ENCODE measurements around the gene ALKBH7.

Gene ALKBH7

GRCh38 chr19:6381030-6381750 is 8.6 kb downstream of the ALKBH7 start:
- Histone ChIP-seq H3K4me3 (IDR thresholded peaks at IDR 0.05; ENCODE audit: insufficient read depth, low read depth, low read length) (no peak overlapping the region), H3K9ac (no peak overlapping the region), H3K27me3 (ENCODE audit: insufficient read depth, low read depth) (no peaks in the 10 kb centered on the region), H4K20me1 (ENCODE audit: insufficient read depth) (no peaks in the 10 kb centered on the region), H3K27ac (no peak overlapping the region), H3K36me3 (ENCODE audit: insufficient read depth) (no peaks in the 10 kb centered on the region; the same call in 1 of the 2 replicates), H3K4me2 (no peak overlapping the region), H2AFZ (ENCODE audit: low read depth) (no peak overlapping the region), H3K4me1 (ENCODE audit: low read depth, poor library complexity, severe bottlenecking) (peaks cover 3% of the 10 kb centered on the region), H3K79me2 (ENCODE audit: insufficient read depth, low read depth) (no peaks in the 10 kb centered on the region)
- no peak for TF ChIP-seq CTCF (conservative IDR thresholded peaks at IDR 0.05; ENCODE audit: low read depth, low read length)

- H3K9ac ChIP-seq: no peak overlapping the region
- no peaks in the 10 kb centered on the region for H3K79me2 ChIP-seq (ENCODE audit: insufficient read depth, low read depth)
- H3K27me3 ChIP-seq (ENCODE audit: insufficient read depth, low read depth): no peaks in the 10 kb centered on the region
- no peak overlapping the region for H3K27ac ChIP-seq
- H3K36me3 ChIP-seq (ENCODE audit: insufficient read depth): no peaks in the 10 kb centered on the region; the same call in 1 of the 2 replicates
- no peaks in the 10 kb centered on the region for H4K20me1 ChIP-seq (ENCODE audit: insufficient read depth)
- TF ChIP-seq CTCF (conservative IDR thresholded peaks at IDR 0.05; ENCODE audit: low read depth, low read length): no peak
- peaks cover under 1% of the 10 kb centered on the region for H3K4me1 ChIP-seq (ENCODE audit: low read depth, poor library complexity, severe bottlenecking)
- no peak overlapping the region for H2AFZ ChIP-seq (ENCODE audit: low read depth)
- no peak overlapping the region for H3K4me3 ChIP-seq (IDR thresholded peaks at IDR 0.05; ENCODE audit: insufficient read depth, low read depth, low read length)
- no peak overlapping the region for H3K4me2 ChIP-seq
Measured at GRCh38 chr19:6383188-6383587, 10.6 kb downstream of the ALKBH7 start.

DNA sequence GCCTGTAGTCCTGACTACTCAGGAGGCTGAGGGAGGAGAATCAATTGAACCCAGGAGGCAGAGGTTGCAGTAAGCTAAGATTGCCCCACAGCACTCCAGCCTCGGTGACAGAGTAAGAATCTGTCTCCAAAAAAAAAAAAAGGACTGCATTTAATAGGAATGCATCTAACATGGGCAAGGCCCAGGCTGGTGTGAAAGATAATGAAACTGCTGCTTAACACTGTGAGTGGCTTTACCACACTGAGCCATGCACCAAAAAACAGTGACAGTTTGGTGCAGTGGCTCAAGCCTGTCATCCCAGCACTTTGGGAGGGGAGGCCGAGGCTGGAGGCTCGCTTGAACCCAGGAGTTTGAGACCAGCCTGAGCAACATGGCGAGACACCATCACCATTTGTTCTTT is 11.8 kb downstream of the ALKBH7 start:
- TF ChIP-seq CTCF (conservative IDR thresholded peaks at IDR 0.05; ENCODE audit: low read depth, low read length): no peak
- Histone ChIP-seq H2AFZ (ENCODE audit: low read depth) (no peak overlapping the region), H3K4me3 (IDR thresholded peaks at IDR 0.05; ENCODE audit: insufficient read depth, low read depth, low read length) (no peak overlapping the region), H3K4me2 (no peak overlapping the region), H4K20me1 (ENCODE audit: insufficient read depth) (no peaks in the 10 kb centered on the region), H3K4me1 (ENCODE audit: low read depth, poor library complexity, severe bottlenecking) (no peaks in the 10 kb centered on the region), H3K27me3 (ENCODE audit: insufficient read depth, low read depth) (no peaks in the 10 kb centered on the region), H3K9ac (no peak overlapping the region), H3K36me3 (ENCODE audit: insufficient read depth) (no peaks in the 10 kb centered on the region; the same call in 1 of the 2 replicates), H3K27ac (no peak overlapping the region), H3K79me2 (ENCODE audit: insufficient read depth, low read depth) (no peaks in the 10 kb centered on the region)

DNA sequence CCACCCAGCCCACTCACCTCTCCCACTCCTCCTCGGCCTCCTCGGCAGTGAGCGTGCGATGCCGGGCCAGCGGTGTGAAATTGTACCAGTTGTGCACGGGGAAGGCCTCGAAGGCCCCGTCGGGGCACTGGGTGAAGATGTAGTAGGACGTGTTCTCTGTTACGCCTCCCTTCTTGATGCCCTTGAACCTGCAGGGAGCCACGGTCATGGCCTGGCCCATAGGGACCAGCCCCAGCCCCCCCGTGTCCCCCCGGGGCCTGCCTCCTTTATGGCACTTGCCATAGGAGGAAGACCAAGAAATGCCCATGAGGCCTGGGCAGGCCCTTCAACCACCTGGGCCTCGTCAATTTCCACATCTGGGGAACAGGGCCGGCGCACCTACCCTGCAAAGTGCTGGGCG is 14.8 kb downstream of the ALKBH7 start:
- Histone ChIP-seq H3K36me3 (ENCODE audit: insufficient read depth) (no peaks in the 10 kb centered on the region; the same call in 1 of the 2 replicates), H3K27ac (no peak overlapping the region), H3K4me2 (no peak overlapping the region), H3K4me3 (IDR thresholded peaks at IDR 0.05; ENCODE audit: insufficient read depth, low read depth, low read length) (no peak overlapping the region), H3K79me2 (ENCODE audit: insufficient read depth, low read depth) (peaks cover 8% of the 10 kb centered on the region; the same call in 1 of the 2 replicates), H3K27me3 (ENCODE audit: insufficient read depth, low read depth) (no peaks in the 10 kb centered on the region), H2AFZ (ENCODE audit: low read depth) (no peak overlapping the region), H4K20me1 (ENCODE audit: insufficient read depth) (no peaks in the 10 kb centered on the region), H3K9ac (no peak overlapping the region), H3K4me1 (ENCODE audit: low read depth, poor library complexity, severe bottlenecking) (peaks cover 7% of the 10 kb centered on the region)
- TF ChIP-seq CTCF (conservative IDR thresholded peaks at IDR 0.05; ENCODE audit: low read depth, low read length): no peak
